RWPE2 (cell line): Measurements from ENCODE around the gene MICAL2.
A peak's percentile ranks its signal among the peaks of the same experiment; 100 is the strongest.

ENCODE experiments used
- ATAC-seq: fragments of 200-7000 bp; cut with Tn5 transposase; 3 replicates; pipeline ENCODE4 v1.9.1; 2021; ENCODE audit warnings: low read depth
- DNase-seq: peaks from one replicate; pipeline ENCODE4 v3.0.0-alpha.2; 2020; ENCODE audit warnings: low spot score
- H3K27ac ChIP-seq: fragments of 450-650 bp; 2 replicates; pipeline ENCODE4 v1.5.1; 2017; ENCODE audit warnings: mild to moderate bottlenecking; ENCODE audit not compliant: poor library complexity, severe bottlenecking
- H3K27me3 ChIP-seq: fragments of 250-450 bp; sonication (Bioruptor Pico); 2 replicates; pipeline ENCODE4 v1.5.1; 2021; ENCODE audit warnings: mild to moderate bottlenecking, moderate library complexity; ENCODE audit not compliant: insufficient read depth, poor library complexity, severe bottlenecking
- H3K36me3 ChIP-seq: fragments of 250-450 bp; sonication (Bioruptor Pico); 2 replicates; pipeline ENCODE4 v1.5.1; 2020; ENCODE audit warnings: low read depth, mild to moderate bottlenecking, moderate library complexity
- H3K4me1 ChIP-seq: fragments of 250-450 bp; sonication (Bioruptor Pico); 2 replicates; pipeline ENCODE4 v1.5.1; 2021; ENCODE audit warnings: mild to moderate bottlenecking, moderate library complexity; ENCODE audit not compliant: insufficient read depth, poor library complexity, severe bottlenecking
- H3K4me3 ChIP-seq: fragments of 250-450 bp; sonication (Bioruptor Pico); 2 replicates; pipeline ENCODE4 v1.5.1; 2021; ENCODE audit warnings: mild to moderate bottlenecking, moderate library complexity; ENCODE audit not compliant: severe bottlenecking
- H3K9me3 ChIP-seq: fragments of 250-450 bp; sonication (Bioruptor Pico); 2 replicates; pipeline ENCODE4 v1.5.1; 2021; ENCODE audit warnings: mild to moderate bottlenecking, moderate library complexity; ENCODE audit not compliant: severe bottlenecking
- CTCF ChIP-seq: fragments of 450-650 bp; IDR thresholded peaks from one replicate; pipeline ENCODE4 v1.5.1; 2017; ENCODE audit warnings: mild to moderate bottlenecking, moderate library complexity; ENCODE audit not compliant: poor library complexity, severe bottlenecking

The MICAL2 gene

GRCh38 chr11:12213883-12214282, 103.5 kb downstream of the MICAL2 start:
- ATAC-seq (peak; percentile 43), DNase-seq (no peak)
- peaks cover 13% of the 10 kb centered on the region for H3K4me1 ChIP-seq

GRCh38 chr11:12214751-12215150, 104.4 kb downstream of the MICAL2 start:
- peaks cover 100% of the 10 kb centered on the region for H3K36me3 ChIP-seq
- H3K4me1 ChIP-seq = peaks cover 13% of the 10 kb centered on the region
- H3K4me3 ChIP-seq = no peak overlapping the region
- H3K9me3 ChIP-seq = no peaks in the 10 kb centered on the region
- ATAC-seq (no peak), DNase-seq (no peak)
- H3K27me3 ChIP-seq = no peaks in the 10 kb centered on the region
- no peak for TF ChIP-seq CTCF
- peak overlapping the region; percentile 47 for H3K27ac ChIP-seq

More at GRCh38 chr11:12213883-12214282, 103.5 kb downstream of the MICAL2 start:
- no peaks in the 10 kb centered on the region for H3K9me3 ChIP-seq
- peaks cover 100% of the 10 kb centered on the region for H3K36me3 ChIP-seq
- no peaks in the 10 kb centered on the region for H3K27me3 ChIP-seq
- no peak for TF ChIP-seq CTCF
- H3K4me3 ChIP-seq = no peak overlapping the region
- H3K27ac ChIP-seq = peak overlapping the region; percentile 47

- Histone ChIP-seq H3K4me1 (peaks cover 13% of the 10 kb centered on the region), H3K4me3 (no peak overlapping the region), H3K9me3 (no peaks in the 10 kb centered on the region), H3K27ac (peak overlapping the region; percentile 47), H3K36me3 (peaks cover 100% of the 10 kb centered on the region), H3K27me3 (no peaks in the 10 kb centered on the region)
- DNase-seq = no peak
- ATAC-seq = no peak
- no peak for TF ChIP-seq CTCF
Measured at GRCh38 chr11:12215181-12215593, 104.8 kb downstream of the MICAL2 start.

GRCh38 chr11:12216041-12216451, 105.7 kb downstream of the MICAL2 start:
- ATAC-seq = no peak
- Histone ChIP-seq H3K27ac (no peak overlapping the region), H3K27me3 (no peaks in the 10 kb centered on the region), H3K4me3 (no peak overlapping the region), H3K9me3 (no peaks in the 10 kb centered on the region), H3K36me3 (peaks cover 100% of the 10 kb centered on the region), H3K4me1 (peaks cover 13% of the 10 kb centered on the region)
- TF ChIP-seq CTCF = no peak
- no peak for DNase-seq

GRCh38 chr11:12216671-12217374, 106.4 kb downstream of the MICAL2 start:
- Histone ChIP-seq H3K36me3 (peaks cover 100% of the 10 kb centered on the region), H3K4me3 (no peak overlapping the region), H3K4me1 (peaks cover 13% of the 10 kb centered on the region), H3K27ac (no peak overlapping the region), H3K9me3 (no peaks in the 10 kb centered on the region), H3K27me3 (no peaks in the 10 kb centered on the region)
- DNase-seq = no peak
- TF ChIP-seq CTCF = no peak
- ATAC-seq = no peak
